ENCODE results near the gene RTKN2.

The RTKN2 gene

GRCh38 chr10:62182595-62182994 is 86.0 kb downstream of the RTKN2 start:
- ATAC-seq: no peak
- TF ChIP-seq GLIS3 (CRISPR knock-in tag; IDR thresholded peaks at IDR 0.05) (no peak), POU6F1 (CRISPR knock-in tag; IDR thresholded peaks at IDR 0.05; ENCODE audit: borderline replicate concordance, low read depth) (no peak), SNAI2 (CRISPR knock-in tag; IDR thresholded peaks at IDR 0.05) (no peak), ISL1 (CRISPR knock-in tag; IDR thresholded peaks at IDR 0.05) (no peak), ZFP30 (CRISPR knock-in tag; IDR thresholded peaks at IDR 0.05) (no peak), PPARA (CRISPR knock-in tag; IDR thresholded peaks at IDR 0.05; ENCODE audit: borderline replicate concordance) (no peak), CSDC2 (CRISPR knock-in tag; IDR thresholded peaks at IDR 0.05) (no peak), ARNTL (CRISPR knock-in tag; IDR thresholded peaks at IDR 0.05; ENCODE audit: borderline replicate concordance, low read depth) (no peak), OSR1 (CRISPR knock-in tag; IDR thresholded peaks at IDR 0.05) (no peak), RARB (CRISPR knock-in tag; IDR thresholded peaks at IDR 0.05) (no peak), TSHZ2 (CRISPR knock-in tag; IDR thresholded peaks at IDR 0.05) (no peak), ZNF70 (CRISPR knock-in tag; IDR thresholded peaks at IDR 0.05) (no peak), CREB5 (CRISPR knock-in tag; IDR thresholded peaks at IDR 0.05; ENCODE audit: low read depth) (no peak), BACH2 (CRISPR knock-in tag; IDR thresholded peaks at IDR 0.05; ENCODE audit: borderline replicate concordance) (no peak)

GRCh38 chr10:62182171-62182570 is 86.5 kb downstream of the RTKN2 start:
- no peak for ATAC-seq
- no peak for TF ChIP-seq ZC3H10 (CRISPR knock-in tag; IDR thresholded peaks at IDR 0.05)
- no peak for TF ChIP-seq CREB5 (CRISPR knock-in tag; IDR thresholded peaks at IDR 0.05; ENCODE audit: low read depth)
- TF ChIP-seq TSHZ2 (CRISPR knock-in tag; IDR thresholded peaks at IDR 0.05): no peak
- TF ChIP-seq CSRNP3 (CRISPR knock-in tag; IDR thresholded peaks at IDR 0.05): no peak

GRCh38 chr10:62180677-62181076 is 88.0 kb downstream of the RTKN2 start:
- no peak for ATAC-seq
- TF ChIP-seq ZC3H10 (CRISPR knock-in tag; IDR thresholded peaks at IDR 0.05): no peak
- TF ChIP-seq BACH2 (CRISPR knock-in tag; IDR thresholded peaks at IDR 0.05; ENCODE audit: borderline replicate concordance): no peak
- TF ChIP-seq PATZ1 (CRISPR knock-in tag; IDR thresholded peaks at IDR 0.05; ENCODE audit: borderline replicate concordance): no peak
- no peak for TF ChIP-seq CREB5 (CRISPR knock-in tag; IDR thresholded peaks at IDR 0.05; ENCODE audit: low read depth)
- no peak for TF ChIP-seq ESRRG (CRISPR knock-in tag; IDR thresholded peaks at IDR 0.05)
- TF ChIP-seq TSHZ2 (CRISPR knock-in tag; IDR thresholded peaks at IDR 0.05): no peak
- TF ChIP-seq TCF4 (CRISPR knock-in tag; IDR thresholded peaks at IDR 0.05; ENCODE audit: borderline replicate concordance): no peak
